ENCODE measurements around the gene MOB1B.
A peak's percentile ranks its signal among the peaks of the same experiment; 100 is the strongest.
"Not testable (repeated sequence)": the region's sequence is repeated elsewhere in the genome, so short reads cannot be mapped to it uniquely, and the experiment has no call there.

The MOB1B gene

GRCh38 chr4:71004281-71004851 lies 102.2 kb downstream of the MOB1B start:
- Histone ChIP-seq H3K36me3 (peaks cover 1% of the 10 kb centered on the region), H3K27me3 (no peaks in the 10 kb centered on the region), H3K9me3 (no peaks in the 10 kb centered on the region), H3K4me3 (ENCODE audit: low read depth, low read length) (no peak overlapping the region), H3K4me1 (peaks cover under 1% of the 10 kb centered on the region)
- TF ChIP-seq, protein P1, sequence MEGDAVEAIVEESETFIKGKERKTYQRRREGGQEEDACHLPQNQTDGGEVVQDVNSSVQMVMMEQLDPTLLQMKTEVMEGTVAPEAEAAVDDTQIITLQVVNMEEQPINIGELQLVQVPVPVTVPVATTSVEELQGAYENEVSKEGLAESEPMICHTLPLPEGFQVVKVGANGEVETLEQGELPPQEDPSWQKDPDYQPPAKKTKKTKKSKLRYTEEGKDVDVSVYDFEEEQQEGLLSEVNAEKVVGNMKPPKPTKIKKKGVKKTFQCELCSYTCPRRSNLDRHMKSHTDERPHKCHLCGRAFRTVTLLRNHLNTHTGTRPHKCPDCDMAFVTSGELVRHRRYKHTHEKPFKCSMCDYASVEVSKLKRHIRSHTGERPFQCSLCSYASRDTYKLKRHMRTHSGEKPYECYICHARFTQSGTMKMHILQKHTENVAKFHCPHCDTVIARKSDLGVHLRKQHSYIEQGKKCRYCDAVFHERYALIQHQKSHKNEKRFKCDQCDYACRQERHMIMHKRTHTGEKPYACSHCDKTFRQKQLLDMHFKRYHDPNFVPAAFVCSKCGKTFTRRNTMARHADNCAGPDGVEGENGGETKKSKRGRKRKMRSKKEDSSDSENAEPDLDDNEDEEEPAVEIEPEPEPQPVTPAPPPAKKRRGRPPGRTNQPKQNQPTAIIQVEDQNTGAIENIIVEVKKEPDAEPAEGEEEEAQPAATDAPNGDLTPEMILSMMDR (IDR thresholded peaks at IDR 0.05; ENCODE audit: low read depth, low read length) = peak; percentile 45
- peak; percentile 41 for DNase-seq

- H3K36me3 ChIP-seq; H3K4me1 ChIP-seq; H3K4me3 ChIP-seq (ENCODE audit: low read depth, low read length): not testable (repeated sequence)
Measured at GRCh38 chr4:71005025-71005424, 102.9 kb downstream of the MOB1B start.

DNA sequence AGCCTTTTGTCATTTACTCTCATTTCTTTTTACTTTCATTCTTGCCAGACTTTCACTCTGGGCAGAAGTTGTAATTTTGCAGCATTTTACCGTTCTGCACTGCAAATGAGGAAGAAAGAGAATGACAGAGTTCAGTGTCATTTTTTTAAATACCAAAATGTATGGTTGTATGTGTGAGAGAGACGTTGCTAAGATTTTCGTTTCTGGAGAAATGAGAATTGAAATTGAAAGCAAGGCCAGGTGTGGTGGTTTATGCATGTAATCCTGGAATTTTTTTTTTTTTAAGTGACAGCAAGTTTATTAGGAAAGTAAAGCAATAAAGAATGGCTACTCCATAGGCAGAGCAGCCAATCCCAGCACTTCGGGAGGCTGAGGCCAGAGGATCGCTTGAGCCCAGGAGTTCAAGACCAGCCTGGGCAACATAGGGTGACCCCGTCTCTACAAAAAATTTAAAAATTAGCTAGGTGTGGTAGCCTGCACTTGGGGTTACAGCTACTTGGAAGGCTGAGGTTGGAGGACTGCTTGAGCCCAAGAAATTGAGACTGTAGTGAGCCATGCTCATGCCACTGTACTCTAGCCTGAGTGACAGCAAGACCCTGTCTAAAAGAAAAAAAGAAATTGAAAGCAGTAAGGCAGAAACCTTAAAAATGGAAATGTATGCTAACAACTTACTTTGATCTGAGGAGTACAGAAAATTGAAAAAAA lies 104.2 kb downstream of the MOB1B start:
- TF ChIP-seq, protein P1 (IDR thresholded peaks at IDR 0.05; ENCODE audit: low read depth, low read length) = no peak
- DNase-seq = no peak
- Histone ChIP-seq H3K4me1 (peaks cover 5% of the 10 kb centered on the region), H3K36me3 (no peaks in the 10 kb centered on the region), H3K4me3 (ENCODE audit: low read depth, low read length) (no peak overlapping the region), H3K27me3 (no peaks in the 10 kb centered on the region), H3K9me3 (no peaks in the 10 kb centered on the region)

More at GRCh38 chr4:71005025-71005424, 102.9 kb downstream of the MOB1B start:
- H3K27me3 ChIP-seq, H3K9me3 ChIP-seq, DNase-seq: not testable (repeated sequence)

DNA sequence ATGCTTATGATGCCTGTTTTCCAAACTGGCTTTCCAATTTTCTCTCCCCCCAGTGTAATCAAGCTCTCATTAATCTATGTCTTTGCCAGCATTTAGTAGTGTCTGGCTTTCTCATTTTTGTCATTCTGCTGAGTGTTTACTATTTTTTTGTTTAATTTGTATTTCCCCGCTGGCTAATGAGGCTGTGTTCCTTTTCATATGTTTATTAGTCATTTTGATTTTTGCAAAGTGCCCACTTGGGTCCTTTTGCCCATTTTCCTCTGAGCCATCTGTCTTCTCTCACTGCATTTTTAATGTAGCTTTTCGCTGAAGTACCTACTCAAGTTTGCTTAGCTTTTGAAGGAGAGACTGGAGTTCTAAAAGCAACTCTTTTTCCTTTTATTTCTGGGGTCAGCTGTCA lies 106.0 kb downstream of the MOB1B start:
- no peak for DNase-seq
- Histone ChIP-seq H3K4me1 (peaks cover 5% of the 10 kb centered on the region), H3K27me3 (no peaks in the 10 kb centered on the region), H3K4me3 (ENCODE audit: low read depth, low read length) (no peak overlapping the region), H3K9me3 (no peaks in the 10 kb centered on the region), H3K36me3 (no peaks in the 10 kb centered on the region)
- TF ChIP-seq, protein P1 (IDR thresholded peaks at IDR 0.05; ENCODE audit: low read depth, low read length) = no peak

GRCh38 chr4:71009086-71009485 lies 106.9 kb downstream of the MOB1B start:
- no peaks in the 10 kb centered on the region for H3K9me3 ChIP-seq
- TF ChIP-seq, protein P1 (IDR thresholded peaks at IDR 0.05; ENCODE audit: low read depth, low read length) = no peak
- no peak for DNase-seq
- no peaks in the 10 kb centered on the region for H3K27me3 ChIP-seq
- peaks cover 5% of the 10 kb centered on the region for H3K4me1 ChIP-seq
- no peaks in the 10 kb centered on the region for H3K36me3 ChIP-seq
- no peak overlapping the region for H3K4me3 ChIP-seq (ENCODE audit: low read depth, low read length)

DNA sequence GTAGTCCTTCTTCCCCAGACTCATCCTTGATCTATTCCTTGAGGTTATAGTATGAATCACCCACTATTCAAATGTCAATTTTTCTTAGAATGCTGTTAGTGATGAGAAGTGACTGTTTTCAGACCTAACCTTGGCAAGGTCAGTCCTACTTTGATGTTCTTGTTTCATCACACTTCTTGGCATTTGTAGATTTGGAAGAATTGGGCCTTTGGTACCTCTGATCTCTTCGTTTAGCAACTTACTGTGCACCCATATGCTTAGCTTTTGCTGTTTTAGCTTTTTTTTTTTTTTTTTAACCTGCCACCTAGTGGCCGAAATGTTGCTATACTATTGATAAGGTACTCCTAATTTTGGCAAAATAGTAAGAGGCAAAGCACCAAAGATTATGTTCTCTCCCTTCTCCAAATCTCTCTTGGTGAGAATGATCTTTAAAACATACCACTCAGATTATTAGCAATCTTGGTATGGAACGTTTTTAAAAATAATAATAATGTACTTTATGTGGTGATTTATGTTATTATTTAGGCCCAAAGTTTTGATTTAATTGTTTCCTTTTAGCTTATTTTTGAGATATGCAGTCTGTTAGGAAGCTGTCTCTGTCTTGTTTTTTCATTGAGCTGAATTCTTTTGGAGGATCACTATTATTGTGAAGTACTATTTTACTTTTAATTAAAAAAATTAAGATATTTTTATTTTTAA lies 107.9 kb downstream of the MOB1B start:
- DNase-seq = no peak
- no peaks in the 10 kb centered on the region for H3K36me3 ChIP-seq
- H3K4me1 ChIP-seq = peaks cover 5% of the 10 kb centered on the region
- TF ChIP-seq, protein P1 (IDR thresholded peaks at IDR 0.05; ENCODE audit: low read depth, low read length) = peak; percentile 70
- no peaks in the 10 kb centered on the region for H3K9me3 ChIP-seq
- H3K4me3 ChIP-seq (ENCODE audit: low read depth, low read length) = no peak overlapping the region
- H3K27me3 ChIP-seq = no peaks in the 10 kb centered on the region
